HCT116 (cell line): ENCODE results near the gene XDH. TPM values are rescaled to one million over a fixed set of nuclear protein-coding genes. Genes with fewer than 3 reads are reported as not detected.

Source experiments
- ATAC-seq: fragments of 200-7000 bp; cut with Tn5 transposase; 2 replicates; pipeline ENCODE4 v1.9.1; 2020; ENCODE audit warnings: mild to moderate bottlenecking, moderate library complexity
- Bru-seq: library from RNA; stranded (reverse); fragments of 400-500 nt; gene quantifications from one replicate; lab custom pipeline; 2021; lab: Mats Ljungman, UMichigan
- BruChase-seq, 2 experiments: library from RNA; stranded (reverse); fragments of 400-500 nt; gene quantifications; one replicate each; lab custom pipeline; 2021; lab: Mats Ljungman, UMichigan
- BruUV-seq: library from RNA; stranded (reverse); fragments of 400-500 nt; replicated peaks from 2 replicates; lab custom pipeline; 2021; lab: Mats Ljungman, UMichigan
- CTCF ChIA-PET: fragments of 300-600 bp; sonication (Branson Sonifier 250); formaldehyde crosslinking; loops from one replicate; lab custom pipeline; 2021; ENCODE audit warnings: antibody characterized with exemption; lab: Charles Lee
- POLR2A ChIA-PET: fragments of 300-600, 350-600 bp; sonication (Branson Sonifier 250); formaldehyde crosslinking; loops from one replicate; lab custom pipeline; 2021; ENCODE audit warnings: antibody characterized with exemption; lab: Charles Lee
- RAD21 ChIA-PET, 2 experiments: fragments of 300-600 bp; sonication (Branson Sonifier 250); formaldehyde crosslinking; loops; one replicate each; lab custom pipeline; 2023; ENCODE audit warnings: low total read pairs in 2 of 2; ENCODE audit not compliant: uncharacterized antibody in 2 of 2, unreplicated experiment in 2 of 2, low non-redundant PET in 1 of 2; lab: Charles Lee
- DNase-seq: peaks from one replicate; pipeline ENCODE4 v3.0.0-alpha.2; 2010; ENCODE audit warnings: low read depth, low spot score
- H2AFZ ChIP-seq: fragments of 200-600 bp; shearing (Covaris generic), sonication (generic); 2 replicates; pipeline ENCODE4 v1.6.1; 2017; ENCODE audit warnings: low read depth, mixed run types, mixed read lengths, antibody characterized with exemption, low read length; ENCODE audit not compliant: poor library complexity, severe bottlenecking
- H3K27ac ChIP-seq: 2 replicates; pipeline ENCODE4 v1.5.1; 2012; ENCODE audit warnings: low read depth, low read length
- H3K27me3 ChIP-seq: fragments of 200-600 bp; sonication (generic); 2 replicates; pipeline ENCODE4 v1.6.1; 2016; ENCODE audit warnings: mixed run types, low read length, mixed read lengths; ENCODE audit not compliant: insufficient read depth
- H3K36me3 ChIP-seq, 2 experiments: fragments of 200-500 bp in 1 of 2; fragments of 200-600 bp in 1 of 2; sonication (Bioruptor generic) in 1 of 2; sonication (generic) in 1 of 2; 2 replicates each; pipeline versions ENCODE4 v1.5.1 to v1.6.1; 2014 to 2016; ENCODE audit warnings: low read length in 2 of 2, inconsistent platforms in 1 of 2, mixed read lengths in 1 of 2, mixed run types in 1 of 2; ENCODE audit not compliant: insufficient read depth in 2 of 2, control insufficient read depth in 1 of 2
- H3K4me1 ChIP-seq, 2 experiments: fragments of 200-600 bp in 1 of 2; sonication (generic) in 1 of 2; 2 replicates each; pipeline versions ENCODE4 v1.5.1 to v1.6.1; 2012 to 2017; ENCODE audit warnings: low read length in 2 of 2, inconsistent platforms in 1 of 2, mild to moderate bottlenecking in 1 of 2, mixed read lengths in 1 of 2, mixed run types in 1 of 2, moderate library complexity in 1 of 2; ENCODE audit not compliant: insufficient read depth in 2 of 2, control insufficient read depth in 1 of 2
- H3K4me2 ChIP-seq: fragments of 200-600 bp; sonication (generic); 2 replicates; pipeline ENCODE4 v1.6.1; 2017; ENCODE audit warnings: mixed run types, low read length, mixed read lengths
- H3K4me3 ChIP-seq, 2 experiments: fragments of 200-600 bp in 1 of 2; sonication (generic) in 1 of 2; replicated peaks in 1 of 2; 2 replicates each; pipeline ENCODE4 v1.5.1; 2011 to 2016; ENCODE audit warnings: low read length in 2 of 2, control low read depth in 1 of 2, low read depth in 1 of 2, mild to moderate bottlenecking in 1 of 2, mixed read lengths in 1 of 2, mixed run types in 1 of 2
- H3K79me2 ChIP-seq: fragments of 200-600 bp; sonication (generic); 2 replicates; pipeline ENCODE4 v1.6.1; 2017; ENCODE audit warnings: mild to moderate bottlenecking, mixed run types, low read length, moderate library complexity, mixed read lengths; ENCODE audit not compliant: insufficient read depth
- H3K9ac ChIP-seq: fragments of 200-600 bp; sonication (generic); 2 replicates; pipeline ENCODE4 v1.6.1; 2016; ENCODE audit warnings: low read length, mixed read lengths
- H3K9me2 ChIP-seq: fragments of 200-600 bp; sonication (generic), shearing (Covaris generic); 2 replicates; pipeline ENCODE4 v1.6.1; 2017; ENCODE audit warnings: mixed run types, mild to moderate bottlenecking, moderate library complexity; ENCODE audit not compliant: insufficient read depth
- H3K9me3 ChIP-seq, 2 experiments: fragments of 200-500 bp in 1 of 2; fragments of 200-600 bp in 1 of 2; sonication (Bioruptor generic) in 1 of 2; sonication (generic) in 1 of 2; 2 replicates each; pipeline ENCODE4 v1.6.1; 2014 to 2017; ENCODE audit warnings: low read length in 2 of 2, mixed read lengths in 2 of 2, inconsistent platforms in 1 of 2, low read depth in 1 of 2, mild to moderate bottlenecking in 1 of 2, mixed run types in 1 of 2, moderate library complexity in 1 of 2; ENCODE audit not compliant: control insufficient read depth in 1 of 2, insufficient read depth in 1 of 2
- H4K20me1 ChIP-seq: fragments of 200-600 bp; sonication (generic), shearing (Covaris generic); 2 replicates; pipeline ENCODE4 v1.6.1; 2017; ENCODE audit warnings: mixed run types, mild to moderate bottlenecking, moderate library complexity; ENCODE audit not compliant: insufficient read depth
- CBX3 ChIP-seq: IDR thresholded peaks from 2 replicates; pipeline ENCODE4 v1.6.1; 2012; ENCODE audit warnings: low read depth
- EGR1 ChIP-seq: IDR thresholded peaks from 2 replicates; pipeline ENCODE4 v1.6.1; 2012; ENCODE audit warnings: low read depth
- FOSL1 ChIP-seq: IDR thresholded peaks from 2 replicates; pipeline ENCODE4 v1.6.1; 2012; ENCODE audit warnings: low read depth
- JUND ChIP-seq: IDR thresholded peaks from 2 replicates; pipeline ENCODE4 v1.6.1; 2012
- SP1 ChIP-seq: IDR thresholded peaks from 2 replicates; pipeline ENCODE4 v1.6.1; 2012; ENCODE audit warnings: low read depth
- SRF ChIP-seq: IDR thresholded peaks from 2 replicates; pipeline ENCODE4 v1.6.1; 2012; ENCODE audit warnings: low read depth
- TCF7L2 ChIP-seq: IDR thresholded peaks from 2 replicates; pipeline ENCODE4 v1.7.0; 2011; ENCODE audit warnings: borderline replicate concordance, inconsistent platforms; ENCODE audit not compliant: insufficient read depth, insufficient read length; ENCODE audit errors: extremely low read depth
- YY1 ChIP-seq: IDR thresholded peaks from 2 replicates; pipeline ENCODE4 v1.6.1; 2011; ENCODE audit warnings: low read length, low read depth, moderate library complexity, mild to moderate bottlenecking; ENCODE audit not compliant: insufficient replicate concordance; ENCODE audit errors: extremely low read depth
- ZFX ChIP-seq: fragments of 450-650 bp; IDR thresholded peaks from 2 replicates; pipeline ENCODE4 v1.6.1; 2017
- ZNF274 ChIP-seq: fragments of 200-500 bp; sonication (Bioruptor generic); IDR thresholded peaks from 2 replicates; pipeline ENCODE4 v1.6.1; 2014; ENCODE audit warnings: mild to moderate bottlenecking, low read depth, low read length, inconsistent platforms
- intact Hi-C: fragments of 100-400 bp; cut with micrococcal nuclease; formaldehyde crosslinking; loops from 2 replicates; pipeline ENCODE4 v1.10.0; 2022
- long read RNA-seq: library from polyadenylated mRNA; unstranded; transcript quantifications from one replicate; pipeline ENCODE4 v2.0.0, GENCODE V29; 2021; ENCODE audit not compliant: unreplicated experiment
- polyA plus RNA-seq: library from polyadenylated mRNA; unstranded; fragments of >200 nt; gene quantifications from 2 replicates; pipeline ENCODE4 v1.2.1, GENCODE V29; 2012; ENCODE audit warnings: missing spikeins
- total RNA-seq: library from RNA; stranded (reverse); gene quantifications from one replicate; pipeline ENCODE4 v1.2.1, GENCODE V29; 2021; ENCODE audit not compliant: unreplicated experiment
- TF ChIP-seq, protein P1 (sequence below): IDR thresholded peaks from 2 replicates; pipeline ENCODE4 v1.6.1; 2012; ENCODE audit warnings: low read depth
- TF ChIP-seq, protein P2 (sequence below), 3 experiments: fragments of 200-600 bp in 1 of 3; sonication (generic) in 1 of 3; IDR thresholded peaks in 2 of 3; conservative IDR thresholded peaks in 1 of 3; 2 replicates each; pipeline ENCODE4 v1.5.1; 2012 to 2017; ENCODE audit warnings: low read depth in 2 of 3, low read length in 2 of 3, antibody characterized with exemption in 1 of 3, borderline replicate concordance in 1 of 3, control low read depth in 1 of 3, mild to moderate bottlenecking in 1 of 3, mixed read lengths in 1 of 3, mixed run types in 1 of 3, moderate library complexity in 1 of 3; ENCODE audit not compliant: insufficient read depth in 1 of 3
- TF ChIP-seq, protein P3 (sequence below): IDR thresholded peaks from 2 replicates; pipeline ENCODE4 v1.6.1; 2012

The XDH gene
- total RNA-seq (0.15 TPM), Bru-seq, nascent RNA (percentile 13 among the genes with signal in this experiment), BruChase-seq, experiment 1, labeled RNA remaining after a 6-hour chase (percentile 13 among the genes with signal in this experiment), BruChase-seq, experiment 2, labeled RNA remaining after a 2-hour chase (percentile 8 among the genes with signal in this experiment)
- 0.05 TPM in 2 replicates for polyA plus RNA-seq
- long read RNA-seq, partial matches to known transcripts: 0 of 1 reads
- long read RNA-seq, other reads (novel, unspliced or antisense): 1 of 1 reads

DNA sequence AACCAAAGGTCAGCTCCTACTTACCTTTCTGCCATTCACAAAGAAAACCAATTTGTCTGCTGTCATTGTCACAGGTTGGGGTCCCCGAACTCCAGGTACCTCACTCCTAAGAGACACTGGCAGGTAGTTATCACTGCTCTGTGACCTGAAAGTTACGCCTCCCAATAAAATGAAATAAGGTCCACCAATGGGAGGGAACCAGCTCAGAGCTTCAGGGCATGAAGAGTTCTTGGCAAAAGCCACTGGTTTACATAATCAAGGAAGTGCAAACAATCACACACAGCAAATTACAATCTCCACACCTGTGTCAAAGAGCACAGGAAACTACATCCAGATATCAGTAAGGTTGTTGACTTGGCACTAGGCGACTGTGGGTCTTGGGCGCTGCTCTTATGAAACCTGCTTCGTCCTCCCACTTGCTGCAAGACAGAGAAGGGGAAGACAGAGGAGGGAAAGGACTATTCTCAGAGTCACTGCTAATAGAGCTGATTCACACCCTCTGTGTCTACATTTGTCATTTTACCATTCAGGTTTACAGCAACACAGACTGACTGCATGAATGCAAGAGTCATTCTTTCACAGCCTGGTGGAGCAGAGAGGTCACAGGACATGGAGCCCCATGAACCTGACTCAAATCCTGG, at the start of gene XDH:
XDH (minus strand) TSS at position 142 of the 641 bp plus-strand sequence; CDS start at position 66, 76 bp downstream.
- ChIA-PET POLR2A (no interaction called here), CTCF (no interaction called here), RAD21 (no interaction called here)
- Histone ChIP-seq H3K4me1 (no peaks in the 10 kb centered on the region), H3K79me2 (no peaks in the 10 kb centered on the region), H4K20me1 (no peaks in the 10 kb centered on the region), H3K27me3 (peaks cover 3% of the 10 kb centered on the region; the same call in 1 of the 2 replicates), H2AFZ (no peak within 1 kb of the TSS), H3K4me2 (no peak within 1 kb of the TSS), H3K4me3 (no peak within 1 kb of the TSS), H3K9ac (no peak within 1 kb of the TSS), H3K27ac (no peak within 1 kb of the TSS), H3K9me3 (no peaks in the 10 kb centered on the region), H3K9me2 (no peaks in the 10 kb centered on the region), H3K36me3 (no peaks in the 10 kb centered on the region)
- ATAC-seq: no peak
- intact Hi-C loops: loop anchor here (2.0 kb wide), 1 partner anchor 110 kb away; no protein-coding TSS in a partner anchor
- TF ChIP-seq SRF (no peak), TCF7L2 (no peak), JUND (no peak), ZNF274 (no peak), ZFX (no peak), SP1 (no peak), EGR1 (no peak), FOSL1 (no peak), YY1 (no peak), CBX3 (no peak)
- TF ChIP-seq, protein P1, sequence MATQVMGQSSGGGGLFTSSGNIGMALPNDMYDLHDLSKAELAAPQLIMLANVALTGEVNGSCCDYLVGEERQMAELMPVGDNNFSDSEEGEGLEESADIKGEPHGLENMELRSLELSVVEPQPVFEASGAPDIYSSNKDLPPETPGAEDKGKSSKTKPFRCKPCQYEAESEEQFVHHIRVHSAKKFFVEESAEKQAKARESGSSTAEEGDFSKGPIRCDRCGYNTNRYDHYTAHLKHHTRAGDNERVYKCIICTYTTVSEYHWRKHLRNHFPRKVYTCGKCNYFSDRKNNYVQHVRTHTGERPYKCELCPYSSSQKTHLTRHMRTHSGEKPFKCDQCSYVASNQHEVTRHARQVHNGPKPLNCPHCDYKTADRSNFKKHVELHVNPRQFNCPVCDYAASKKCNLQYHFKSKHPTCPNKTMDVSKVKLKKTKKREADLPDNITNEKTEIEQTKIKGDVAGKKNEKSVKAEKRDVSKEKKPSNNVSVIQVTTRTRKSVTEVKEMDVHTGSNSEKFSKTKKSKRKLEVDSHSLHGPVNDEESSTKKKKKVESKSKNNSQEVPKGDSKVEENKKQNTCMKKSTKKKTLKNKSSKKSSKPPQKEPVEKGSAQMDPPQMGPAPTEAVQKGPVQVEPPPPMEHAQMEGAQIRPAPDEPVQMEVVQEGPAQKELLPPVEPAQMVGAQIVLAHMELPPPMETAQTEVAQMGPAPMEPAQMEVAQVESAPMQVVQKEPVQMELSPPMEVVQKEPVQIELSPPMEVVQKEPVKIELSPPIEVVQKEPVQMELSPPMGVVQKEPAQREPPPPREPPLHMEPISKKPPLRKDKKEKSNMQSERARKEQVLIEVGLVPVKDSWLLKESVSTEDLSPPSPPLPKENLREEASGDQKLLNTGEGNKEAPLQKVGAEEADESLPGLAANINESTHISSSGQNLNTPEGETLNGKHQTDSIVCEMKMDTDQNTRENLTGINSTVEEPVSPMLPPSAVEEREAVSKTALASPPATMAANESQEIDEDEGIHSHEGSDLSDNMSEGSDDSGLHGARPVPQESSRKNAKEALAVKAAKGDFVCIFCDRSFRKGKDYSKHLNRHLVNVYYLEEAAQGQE: no peak
- TF ChIP-seq, protein P2, sequence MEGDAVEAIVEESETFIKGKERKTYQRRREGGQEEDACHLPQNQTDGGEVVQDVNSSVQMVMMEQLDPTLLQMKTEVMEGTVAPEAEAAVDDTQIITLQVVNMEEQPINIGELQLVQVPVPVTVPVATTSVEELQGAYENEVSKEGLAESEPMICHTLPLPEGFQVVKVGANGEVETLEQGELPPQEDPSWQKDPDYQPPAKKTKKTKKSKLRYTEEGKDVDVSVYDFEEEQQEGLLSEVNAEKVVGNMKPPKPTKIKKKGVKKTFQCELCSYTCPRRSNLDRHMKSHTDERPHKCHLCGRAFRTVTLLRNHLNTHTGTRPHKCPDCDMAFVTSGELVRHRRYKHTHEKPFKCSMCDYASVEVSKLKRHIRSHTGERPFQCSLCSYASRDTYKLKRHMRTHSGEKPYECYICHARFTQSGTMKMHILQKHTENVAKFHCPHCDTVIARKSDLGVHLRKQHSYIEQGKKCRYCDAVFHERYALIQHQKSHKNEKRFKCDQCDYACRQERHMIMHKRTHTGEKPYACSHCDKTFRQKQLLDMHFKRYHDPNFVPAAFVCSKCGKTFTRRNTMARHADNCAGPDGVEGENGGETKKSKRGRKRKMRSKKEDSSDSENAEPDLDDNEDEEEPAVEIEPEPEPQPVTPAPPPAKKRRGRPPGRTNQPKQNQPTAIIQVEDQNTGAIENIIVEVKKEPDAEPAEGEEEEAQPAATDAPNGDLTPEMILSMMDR (IDR thresholded peaks at IDR 0.05 in 2 of 3, conservative IDR thresholded peaks at IDR 0.05 in 1 of 3; ENCODE audit: borderline replicate concordance in 1 of 3, insufficient read depth in 1 of 3, low read depth in 2 of 3, low read length in 2 of 3): no peak
- TF ChIP-seq, protein P3, sequence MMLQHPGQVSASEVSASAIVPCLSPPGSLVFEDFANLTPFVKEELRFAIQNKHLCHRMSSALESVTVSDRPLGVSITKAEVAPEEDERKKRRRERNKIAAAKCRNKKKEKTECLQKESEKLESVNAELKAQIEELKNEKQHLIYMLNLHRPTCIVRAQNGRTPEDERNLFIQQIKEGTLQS: no peak
- BruUV-seq: no TSS peak
- no peak for DNase-seq
